SK-N-MC (cell line): ENCODE measurements around the gene TMEM248.

Source experiments
- EZH2 ChIP-seq: fragments of 200-600 bp; sonication (generic); IDR thresholded peaks from one replicate; pipeline ENCODE4 v1.6.1; 2017; ENCODE audit warnings: antibody characterized with exemption
- POLR2AphosphoS5 ChIP-seq: IDR thresholded peaks from 2 replicates; pipeline ENCODE4 v1.6.1; 2012; ENCODE audit warnings: mild to moderate bottlenecking, low read depth, low read length, borderline replicate concordance

GRCh38 chr7:66920769-66921395 is at the start of gene TMEM248:
- TF ChIP-seq EZH2: no peak
- peak; percentile 93 for TF ChIP-seq POLR2AphosphoS5
